ENCODE measurements around the gene ATRIP.
A peak's percentile ranks its signal among the peaks of the same experiment; 100 is the strongest.
"Not testable (repeated sequence)": the region's sequence is repeated elsewhere in the genome, so short reads cannot be mapped to it uniquely, and the experiment has no call there.

ATRIP gene

GRCh38 chr3:48446425-48447193 is at the start of gene ATRIP:
TSS of gene ATRIP (plus strand) at chr3:48446737. CDS start at chr3:48446846, 109 bp downstream.
- no peaks in the 10 kb centered on the region for H3K27me3 Mint-ChIP-seq (ENCODE audit: low read depth)
- peak within 1 kb of the TSS; percentile 87 for H3K27ac Mint-ChIP-seq
- DNase-seq (ENCODE audit: low spot score) = peak; percentile 93
- peaks cover 31% of the 10 kb centered on the region for H3K4me1 Mint-ChIP-seq (ENCODE audit: low read depth)
- H3K36me3 Mint-ChIP-seq (ENCODE audit: low read depth) = peaks cover 37% of the 10 kb centered on the region
- H3K4me3 Mint-ChIP-seq = peak within 1 kb of the TSS; percentile 90
- no peaks in the 10 kb centered on the region for H3K9me3 Mint-ChIP-seq

- H3K4me1 Mint-ChIP-seq (ENCODE audit: low read depth) = no peaks in the 10 kb centered on the region
Measured at GRCh38 chr3:48397767-48398681, 48.5 kb upstream of the ATRIP start.

GRCh38 chr3:48398701-48399386 is 47.7 kb upstream of the ATRIP start:
- Mint-ChIP-seq H3K4me3 (no peak overlapping the region), H3K4me1 (ENCODE audit: low read depth) (no peaks in the 10 kb centered on the region), H3K36me3 (ENCODE audit: low read depth) (no peaks in the 10 kb centered on the region), H3K27ac (no peak overlapping the region), H3K27me3 (ENCODE audit: low read depth) (peaks cover 4% of the 10 kb centered on the region), H3K9me3 (no peaks in the 10 kb centered on the region)
- no peak for DNase-seq (ENCODE audit: low spot score)

More at GRCh38 chr3:48397767-48398681, 48.5 kb upstream of the ATRIP start:
- Mint-ChIP-seq H3K27ac (no peak overlapping the region), H3K27me3 (ENCODE audit: low read depth) (peaks cover 4% of the 10 kb centered on the region), H3K36me3 (ENCODE audit: low read depth) (no peaks in the 10 kb centered on the region), H3K9me3 (no peaks in the 10 kb centered on the region), H3K4me3 (no peak overlapping the region)
- no peak for DNase-seq (ENCODE audit: low spot score)

GRCh38 chr3:48399387-48400172 is 47.0 kb upstream of the ATRIP start:
- no peaks in the 10 kb centered on the region for H3K4me1 Mint-ChIP-seq (ENCODE audit: low read depth)
- no peak overlapping the region for H3K4me3 Mint-ChIP-seq
- H3K36me3 Mint-ChIP-seq (ENCODE audit: low read depth) = no peaks in the 10 kb centered on the region
- H3K27ac Mint-ChIP-seq = no peak overlapping the region
- H3K27me3 Mint-ChIP-seq (ENCODE audit: low read depth) = peaks cover 4% of the 10 kb centered on the region
- H3K9me3 Mint-ChIP-seq = no peaks in the 10 kb centered on the region
- DNase-seq (ENCODE audit: low spot score) = no peak

- DNase-seq (ENCODE audit: low spot score) = peak; percentile 41
- Mint-ChIP-seq H3K27me3 (ENCODE audit: low read depth) (peaks cover under 1% of the 10 kb centered on the region), H3K27ac (no peak overlapping the region), H3K36me3 (ENCODE audit: low read depth) (no peaks in the 10 kb centered on the region), H3K4me3 (no peak overlapping the region), H3K4me1 (ENCODE audit: low read depth) (no peaks in the 10 kb centered on the region), H3K9me3 (no peaks in the 10 kb centered on the region)
Measured at GRCh38 chr3:48400824-48401433, 45.6 kb upstream of the ATRIP start.

GRCh38 chr3:48401434-48401901 is 45.1 kb upstream of the ATRIP start:
- H3K27ac Mint-ChIP-seq; H3K9me3 Mint-ChIP-seq; H3K36me3 Mint-ChIP-seq (ENCODE audit: low read depth); H3K4me1 Mint-ChIP-seq (ENCODE audit: low read depth); H3K4me3 Mint-ChIP-seq; DNase-seq (ENCODE audit: low spot score); H3K27me3 Mint-ChIP-seq (ENCODE audit: low read depth): not testable (repeated sequence)

GRCh38 chr3:48402281-48402732 is 44.2 kb upstream of the ATRIP start:
- DNase-seq (ENCODE audit: low spot score) = no peak
- Mint-ChIP-seq H3K27ac (no peak overlapping the region), H3K4me1 (ENCODE audit: low read depth) (no peaks in the 10 kb centered on the region), H3K9me3 (no peaks in the 10 kb centered on the region), H3K4me3 (no peak overlapping the region), H3K27me3 (ENCODE audit: low read depth) (no peaks in the 10 kb centered on the region), H3K36me3 (ENCODE audit: low read depth) (no peaks in the 10 kb centered on the region)

GRCh38 chr3:48402907-48403306 is 43.6 kb upstream of the ATRIP start:
- Mint-ChIP-seq H3K9me3 (no peaks in the 10 kb centered on the region), H3K4me3 (no peak overlapping the region), H3K27me3 (ENCODE audit: low read depth) (no peaks in the 10 kb centered on the region), H3K36me3 (ENCODE audit: low read depth) (no peaks in the 10 kb centered on the region), H3K4me1 (ENCODE audit: low read depth) (no peaks in the 10 kb centered on the region), H3K27ac (no peak overlapping the region)
- no peak for DNase-seq (ENCODE audit: low spot score)

GRCh38 chr3:48403533-48404439 is 42.8 kb upstream of the ATRIP start:
- DNase-seq (ENCODE audit: low spot score) = no peak
- H3K9me3 Mint-ChIP-seq = no peaks in the 10 kb centered on the region
- H3K27me3 Mint-ChIP-seq (ENCODE audit: low read depth) = no peaks in the 10 kb centered on the region
- no peaks in the 10 kb centered on the region for H3K36me3 Mint-ChIP-seq (ENCODE audit: low read depth)
- no peaks in the 10 kb centered on the region for H3K4me1 Mint-ChIP-seq (ENCODE audit: low read depth)
- H3K27ac Mint-ChIP-seq = no peak overlapping the region
- H3K4me3 Mint-ChIP-seq = no peak overlapping the region

- no peaks in the 10 kb centered on the region for H3K36me3 Mint-ChIP-seq (ENCODE audit: low read depth)
- no peak overlapping the region for H3K4me3 Mint-ChIP-seq
- no peak for DNase-seq (ENCODE audit: low spot score)
- H3K27me3 Mint-ChIP-seq (ENCODE audit: low read depth) = no peaks in the 10 kb centered on the region
- no peak overlapping the region for H3K27ac Mint-ChIP-seq
- no peaks in the 10 kb centered on the region for H3K4me1 Mint-ChIP-seq (ENCODE audit: low read depth)
- no peaks in the 10 kb centered on the region for H3K9me3 Mint-ChIP-seq
Measured at GRCh38 chr3:48404440-48405342, 41.8 kb upstream of the ATRIP start.

GRCh38 chr3:48405343-48405881 is 41.1 kb upstream of the ATRIP start:
- Mint-ChIP-seq H3K4me3 (no peak overlapping the region), H3K27ac (no peak overlapping the region), H3K9me3 (no peaks in the 10 kb centered on the region), H3K36me3 (ENCODE audit: low read depth) (no peaks in the 10 kb centered on the region), H3K27me3 (ENCODE audit: low read depth) (no peaks in the 10 kb centered on the region), H3K4me1 (ENCODE audit: low read depth) (no peaks in the 10 kb centered on the region)
- no peak for DNase-seq (ENCODE audit: low spot score)

Data from T-helper 2 cell treated with Interferon-gamma antibody and Interleukin-4, amounts not matched to agents 5 μg/mL and 100 μg/mL, for 36 hours (primary cell).